ENCODE results near the gene PDLIM7. TPM values are rescaled to one million over a fixed set of nuclear protein-coding genes. Genes with fewer than 3 reads are reported as not detected.
"Not testable (repeated sequence)": the region's sequence is repeated elsewhere in the genome, so short reads cannot be mapped to it uniquely, and the experiment has no call there.

The PDLIM7 gene
- total RNA-seq, 1 donor from 2014 or later, result 118 TPM

DNA sequence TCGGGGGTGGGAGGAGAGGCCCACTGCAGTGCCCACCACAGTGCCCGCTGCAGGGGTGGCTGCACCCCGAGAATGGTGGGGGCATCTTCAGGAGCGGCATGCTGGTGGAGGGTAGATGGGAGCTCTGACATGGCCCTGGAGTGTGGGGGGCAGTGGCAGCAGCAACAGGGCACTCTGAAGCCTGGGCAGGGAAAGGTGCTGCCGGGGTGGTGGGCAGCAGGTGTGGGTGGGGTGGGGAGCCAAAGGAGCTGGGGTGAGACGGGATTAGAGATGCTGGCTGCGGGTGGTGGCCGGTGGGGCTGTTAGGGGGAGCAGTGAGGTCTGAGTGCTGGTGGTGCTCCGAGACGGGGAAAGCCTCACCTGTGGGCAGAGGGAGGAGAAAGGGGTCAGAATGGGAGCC lies 39.0 kb upstream of the PDLIM7 start:
- H3K27ac ChIP-seq, result peak overlapping the region; percentile 83
- peaks cover 50% of the 10 kb centered on the region for H3K4me1 ChIP-seq
- no peaks in the 10 kb centered on the region for H3K27me3 ChIP-seq
- peaks cover 0 to 45% of the 10 kb centered on the region in 2 donors for H3K36me3 ChIP-seq
- intact Hi-C loops (cut with DNase I), result no loop called here
- H3K9me3 ChIP-seq, result no peaks in the 10 kb centered on the region
- no peak for TF ChIP-seq POLR2A (IDR thresholded peaks at IDR 0.05)
- TF ChIP-seq POLR2AphosphoS5 (IDR thresholded peaks at IDR 0.05; ENCODE audit: insufficient read depth in 1 of 2, low read depth in 1 of 2), result no peak
- no peak overlapping the region for H3K4me3 ChIP-seq
- DNase-seq (ENCODE audit: extremely low spot score in 2 of 2), result no peak

DNA sequence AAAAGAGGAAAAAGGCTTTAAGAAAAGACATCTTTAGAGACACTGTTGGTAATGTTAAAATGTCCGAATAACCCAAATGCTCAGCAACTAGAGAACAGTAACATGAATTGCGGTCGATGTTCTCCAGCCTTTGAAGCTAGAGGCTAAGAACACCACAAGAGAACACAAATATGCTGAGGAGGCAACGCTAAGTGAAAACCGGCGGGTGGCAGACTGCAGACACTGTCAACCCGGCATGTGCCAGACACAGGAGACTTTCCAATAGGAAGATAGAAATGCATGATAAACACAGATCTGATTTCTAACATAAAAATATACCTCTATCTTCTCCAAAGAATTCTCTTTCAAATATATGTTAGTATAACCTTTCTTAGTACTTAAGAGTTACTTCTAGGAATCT lies 37.7 kb upstream of the PDLIM7 start:
- Histone ChIP-seq H3K36me3 (peaks cover 0 to 57% of the 10 kb centered on the region in 2 donors), H3K27ac (no peak overlapping the region), H3K4me3 (no peak overlapping the region), H3K9me3 (no peaks in the 10 kb centered on the region), H3K4me1 (peaks cover 42% of the 10 kb centered on the region), H3K27me3 (no peaks in the 10 kb centered on the region)
- intact Hi-C loops (cut with DNase I), result no loop called here
- no peak for DNase-seq (ENCODE audit: extremely low spot score in 2 of 2)
- TF ChIP-seq POLR2A (IDR thresholded peaks at IDR 0.05) (no peak), POLR2AphosphoS5 (IDR thresholded peaks at IDR 0.05; ENCODE audit: insufficient read depth in 1 of 2, low read depth in 1 of 2) (no peak)
- TF ChIP-seq, protein P1, sequence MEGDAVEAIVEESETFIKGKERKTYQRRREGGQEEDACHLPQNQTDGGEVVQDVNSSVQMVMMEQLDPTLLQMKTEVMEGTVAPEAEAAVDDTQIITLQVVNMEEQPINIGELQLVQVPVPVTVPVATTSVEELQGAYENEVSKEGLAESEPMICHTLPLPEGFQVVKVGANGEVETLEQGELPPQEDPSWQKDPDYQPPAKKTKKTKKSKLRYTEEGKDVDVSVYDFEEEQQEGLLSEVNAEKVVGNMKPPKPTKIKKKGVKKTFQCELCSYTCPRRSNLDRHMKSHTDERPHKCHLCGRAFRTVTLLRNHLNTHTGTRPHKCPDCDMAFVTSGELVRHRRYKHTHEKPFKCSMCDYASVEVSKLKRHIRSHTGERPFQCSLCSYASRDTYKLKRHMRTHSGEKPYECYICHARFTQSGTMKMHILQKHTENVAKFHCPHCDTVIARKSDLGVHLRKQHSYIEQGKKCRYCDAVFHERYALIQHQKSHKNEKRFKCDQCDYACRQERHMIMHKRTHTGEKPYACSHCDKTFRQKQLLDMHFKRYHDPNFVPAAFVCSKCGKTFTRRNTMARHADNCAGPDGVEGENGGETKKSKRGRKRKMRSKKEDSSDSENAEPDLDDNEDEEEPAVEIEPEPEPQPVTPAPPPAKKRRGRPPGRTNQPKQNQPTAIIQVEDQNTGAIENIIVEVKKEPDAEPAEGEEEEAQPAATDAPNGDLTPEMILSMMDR (IDR thresholded peaks at IDR 0.05), result no peak

DNA sequence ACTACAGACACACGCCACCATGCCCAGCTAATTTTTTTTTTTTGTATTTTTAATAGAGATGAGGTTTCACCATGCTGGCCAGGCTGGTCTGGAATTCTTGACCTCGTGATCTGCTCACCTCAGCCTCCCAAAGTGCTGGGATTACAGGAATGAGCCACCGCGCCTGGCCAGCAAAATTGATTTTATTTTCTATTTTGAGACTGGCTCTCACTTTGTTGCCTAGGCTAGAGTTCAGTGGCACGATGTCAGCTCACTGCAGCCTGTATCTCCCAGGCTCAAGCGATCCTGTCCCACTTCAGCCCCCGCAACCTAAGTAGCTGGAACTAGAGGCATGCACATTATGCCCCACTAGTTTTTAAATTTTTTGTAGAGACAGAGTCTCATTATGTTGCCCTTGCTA lies 37.0 kb upstream of the PDLIM7 start:
- H3K27me3 ChIP-seq; DNase-seq (ENCODE audit: extremely low spot score in 2 of 2); intact Hi-C loops (cut with DNase I); H3K9me3 ChIP-seq; H3K27ac ChIP-seq; H3K4me3 ChIP-seq: not testable (repeated sequence)
- H3K36me3 ChIP-seq, result peaks cover 0 to 64% of the 10 kb centered on the region in 2 donors
- H3K4me1 ChIP-seq, result peaks cover 42% of the 10 kb centered on the region

DNA sequence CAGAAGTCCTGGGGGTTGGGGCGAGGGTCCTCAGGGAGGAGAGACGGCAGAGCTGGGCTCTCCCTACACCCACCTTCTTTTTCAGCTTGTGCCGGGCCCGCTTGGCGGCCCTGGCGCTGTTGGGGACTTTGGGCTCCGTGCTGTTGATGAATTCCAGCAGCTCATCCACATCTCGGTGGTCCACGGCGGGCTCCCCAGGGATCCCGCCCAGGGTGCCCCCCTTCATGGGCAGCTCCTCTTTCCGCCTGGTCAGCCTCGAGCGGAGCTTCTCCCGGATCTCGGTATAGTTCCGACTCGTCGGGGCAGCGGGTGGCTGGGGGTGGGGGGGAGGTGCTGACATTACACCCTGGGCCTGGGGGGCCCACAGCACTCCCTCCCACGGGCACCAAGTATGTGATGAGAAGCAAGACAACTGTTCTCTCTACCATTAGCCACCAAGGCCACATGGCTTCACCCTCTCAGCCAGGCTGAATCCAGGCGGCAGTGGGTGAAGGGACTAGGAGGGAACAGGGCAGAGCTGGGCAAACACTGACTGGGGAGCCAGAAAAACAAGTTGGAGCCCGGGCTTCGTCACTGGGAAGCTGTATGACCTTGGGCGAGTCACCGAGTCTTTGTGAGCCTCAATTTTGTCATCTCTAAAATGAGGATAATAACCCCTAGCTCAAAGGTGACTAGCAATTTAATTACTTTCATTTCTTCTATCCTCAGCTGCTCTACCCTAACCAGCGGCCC lies 34.0 kb upstream of the PDLIM7 start:
- no peak overlapping the region for H3K4me3 ChIP-seq
- no peak for DNase-seq (ENCODE audit: extremely low spot score in 2 of 2)
- H3K4me1 ChIP-seq, result peaks cover 13% of the 10 kb centered on the region
- no peaks in the 10 kb centered on the region for H3K27me3 ChIP-seq
- H3K36me3 ChIP-seq, result peaks cover 0 to 71% of the 10 kb centered on the region in 2 donors
- intact Hi-C loops (cut with DNase I), result no loop called here
- no peak overlapping the region for H3K27ac ChIP-seq
- no peak for TF ChIP-seq POLR2A (IDR thresholded peaks at IDR 0.05)
- TF ChIP-seq POLR2AphosphoS5 (IDR thresholded peaks at IDR 0.05; ENCODE audit: insufficient read depth in 1 of 2, low read depth in 1 of 2), result no peak
- TF ChIP-seq, protein P1 (IDR thresholded peaks at IDR 0.05), result no peak
- no peaks in the 10 kb centered on the region for H3K9me3 ChIP-seq

DNA sequence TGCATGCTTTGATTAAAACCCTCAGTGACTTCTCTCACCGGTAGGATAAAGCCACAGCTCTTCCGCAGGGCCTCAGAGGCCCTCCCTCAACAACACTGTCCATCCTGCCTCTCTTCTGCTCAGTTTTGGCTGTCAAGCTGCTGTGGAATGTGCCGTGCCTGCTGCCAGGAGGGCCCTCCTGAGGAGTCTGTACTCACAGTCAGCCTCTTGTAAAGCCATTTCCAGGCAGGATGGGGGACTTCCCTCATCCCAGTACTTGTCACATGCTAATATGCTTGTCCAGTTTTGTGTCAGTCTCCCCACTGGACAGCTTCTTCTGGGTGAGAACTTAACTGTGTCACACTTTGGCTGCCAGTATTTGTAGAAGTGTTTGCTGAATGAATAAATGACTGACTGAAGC lies 33.2 kb upstream of the PDLIM7 start:
- Histone ChIP-seq H3K4me1 (peaks cover 9% of the 10 kb centered on the region), H3K27me3 (no peaks in the 10 kb centered on the region), H3K27ac (no peak overlapping the region), H3K4me3 (no peak overlapping the region), H3K9me3 (no peaks in the 10 kb centered on the region), H3K36me3 (peaks cover 0 to 73% of the 10 kb centered on the region in 2 donors)
- intact Hi-C loops (cut with DNase I), result no loop called here
- TF ChIP-seq, protein P1 (IDR thresholded peaks at IDR 0.05), result no peak
- TF ChIP-seq POLR2A (IDR thresholded peaks at IDR 0.05) (no peak), POLR2AphosphoS5 (IDR thresholded peaks at IDR 0.05; ENCODE audit: insufficient read depth in 1 of 2, low read depth in 1 of 2) (no peak)
- no peak for DNase-seq (ENCODE audit: extremely low spot score in 2 of 2)

All from vagina (tissue), 2 donors.